Measurements from ENCODE around the gene CLDN7. TPM values are rescaled to one million over a fixed set of nuclear protein-coding genes. Genes with fewer than 3 reads are reported as not detected.
A peak's percentile ranks its signal among the peaks of the same experiment; 100 is the strongest.

CLDN7 gene
- total RNA-seq, 2 experiments from 2014 or later: 1.1 to 1.2 TPM

DNA sequence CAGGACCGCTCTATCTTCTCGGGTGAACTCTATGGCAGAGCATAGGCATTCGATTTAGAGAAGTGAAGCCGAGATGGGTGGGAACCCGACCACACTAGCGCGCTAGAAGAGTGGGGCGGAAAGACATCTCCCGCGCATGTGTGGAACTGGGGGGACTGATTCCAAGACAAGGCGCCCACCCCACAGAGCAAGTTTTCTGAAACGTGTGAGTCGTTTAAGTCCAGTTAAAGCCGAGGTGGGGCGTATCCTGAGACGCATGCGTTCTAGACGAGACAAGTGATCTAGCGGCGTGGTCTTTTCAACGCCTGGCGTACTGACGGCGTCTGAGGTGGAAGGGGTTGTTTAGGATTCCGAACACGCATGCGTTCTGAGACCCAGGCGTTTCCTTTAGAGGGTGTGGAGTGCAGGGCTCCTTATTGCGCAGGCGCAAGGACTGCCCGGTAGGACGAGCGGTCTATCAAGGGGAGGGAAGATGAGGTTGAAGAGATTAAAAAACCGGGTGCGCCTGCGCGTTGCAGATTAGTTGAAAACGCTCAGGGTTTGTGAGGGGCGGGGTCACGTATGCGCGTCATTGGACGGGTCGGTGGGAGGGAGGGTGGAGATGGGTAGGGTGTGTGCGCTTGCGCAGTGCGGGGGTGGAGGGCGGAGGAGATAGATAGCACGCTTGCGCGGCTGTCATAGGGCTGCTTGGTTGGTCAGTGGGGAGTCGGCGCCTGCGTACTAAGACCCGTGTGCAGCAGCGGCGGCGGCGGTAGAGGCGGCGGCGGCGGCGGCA, 44.8 kb upstream of the CLDN7 start, which contains the start of gene EIF5A:
Gene EIF5A (plus strand): TSS at position 718 of the 775 bp plus-strand sequence. CDS start 2,008 bp downstream, outside the sequence.
- H3K27ac Mint-ChIP-seq: peak within 1 kb of the TSS; percentile 98
- peaks cover 44% of the 10 kb centered on the region for H3K4me1 Mint-ChIP-seq (ENCODE audit: low read depth)
- peak; percentile 100 for DNase-seq
- H3K4me1 ChIP-seq (ENCODE audit: insufficient read depth, low read length): peaks cover 39% of the 10 kb centered on the region
- ChIA-PET POLR2A (no interaction called here), CTCF (interaction anchor here (1.5 kb wide), 1 partner anchor 11 kb away, joined by 7 read pairs; no protein-coding TSS in a partner anchor)
- H3K4me3 ChIP-seq (ENCODE audit: low read length): peak within 1 kb of the TSS; percentile 76
- no peaks in the 10 kb centered on the region for H3K9me3 Mint-ChIP-seq
- H3K27ac ChIP-seq (ENCODE audit: low read depth in 1 of 2, low read length in 2 of 2): peak within 1 kb of the TSS; percentile 97 to 99
- peak; percentile 68 for ATAC-seq (ENCODE audit: poor library complexity)
- H3K4me3 Mint-ChIP-seq: peak within 1 kb of the TSS; percentile 92
- peaks cover 48% of the 10 kb centered on the region for H3K36me3 Mint-ChIP-seq (ENCODE audit: low read depth)
- no peaks in the 10 kb centered on the region for H3K27me3 ChIP-seq (ENCODE audit: control insufficient read depth in 1 of 2, insufficient read depth in 2 of 2, low read length in 2 of 2)
- intact Hi-C loops (cut with DNase I, micrococcal nuclease): loop anchor here (1.0 to 5.0 kb wide), 6 partner anchors 55 to 266 kb away; partner anchors contain the start of genes ELP5 (in 2 of the 2), CTDNEP1 (in 1 of the 2), FGF11 (in 1 of the 2) and POLR2A (in 1 of the 2)
- TF ChIP-seq, protein P1, sequence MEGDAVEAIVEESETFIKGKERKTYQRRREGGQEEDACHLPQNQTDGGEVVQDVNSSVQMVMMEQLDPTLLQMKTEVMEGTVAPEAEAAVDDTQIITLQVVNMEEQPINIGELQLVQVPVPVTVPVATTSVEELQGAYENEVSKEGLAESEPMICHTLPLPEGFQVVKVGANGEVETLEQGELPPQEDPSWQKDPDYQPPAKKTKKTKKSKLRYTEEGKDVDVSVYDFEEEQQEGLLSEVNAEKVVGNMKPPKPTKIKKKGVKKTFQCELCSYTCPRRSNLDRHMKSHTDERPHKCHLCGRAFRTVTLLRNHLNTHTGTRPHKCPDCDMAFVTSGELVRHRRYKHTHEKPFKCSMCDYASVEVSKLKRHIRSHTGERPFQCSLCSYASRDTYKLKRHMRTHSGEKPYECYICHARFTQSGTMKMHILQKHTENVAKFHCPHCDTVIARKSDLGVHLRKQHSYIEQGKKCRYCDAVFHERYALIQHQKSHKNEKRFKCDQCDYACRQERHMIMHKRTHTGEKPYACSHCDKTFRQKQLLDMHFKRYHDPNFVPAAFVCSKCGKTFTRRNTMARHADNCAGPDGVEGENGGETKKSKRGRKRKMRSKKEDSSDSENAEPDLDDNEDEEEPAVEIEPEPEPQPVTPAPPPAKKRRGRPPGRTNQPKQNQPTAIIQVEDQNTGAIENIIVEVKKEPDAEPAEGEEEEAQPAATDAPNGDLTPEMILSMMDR (IDR thresholded peaks at IDR 0.05): no peak
- H3K36me3 ChIP-seq (ENCODE audit: insufficient read depth, low read length): peaks cover 30% of the 10 kb centered on the region
- H3K27me3 Mint-ChIP-seq: no peaks in the 10 kb centered on the region
- no peaks in the 10 kb centered on the region for H3K9me3 ChIP-seq (ENCODE audit: control insufficient read depth in 1 of 2, insufficient read depth in 1 of 2, low read length in 2 of 2)

DNA sequence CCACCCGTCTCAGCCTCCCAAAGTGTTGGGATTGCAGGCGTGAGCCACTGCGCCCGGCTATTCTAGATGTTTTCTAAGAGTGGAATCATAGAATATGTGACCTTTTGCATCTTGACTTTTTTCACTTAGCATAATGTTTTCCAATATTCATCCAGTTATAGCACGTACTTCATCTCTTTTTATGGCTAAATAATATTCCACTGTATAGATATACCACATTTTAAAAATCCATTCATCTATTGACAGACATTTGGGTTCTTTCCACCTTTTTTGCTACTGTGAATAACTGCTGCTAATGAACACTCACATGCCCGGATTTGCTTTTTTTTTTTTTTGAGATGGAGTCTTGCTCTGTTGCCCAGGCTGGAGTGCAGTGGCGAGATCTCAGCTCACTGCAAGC, 41.9 kb upstream of the CLDN7 start:
- H3K36me3 Mint-ChIP-seq (ENCODE audit: low read depth): peaks cover 20% of the 10 kb centered on the region
- no peak overlapping the region for H3K4me3 Mint-ChIP-seq
- peaks cover 18% of the 10 kb centered on the region for H3K4me1 Mint-ChIP-seq (ENCODE audit: low read depth)
- H3K9me3 Mint-ChIP-seq: no peaks in the 10 kb centered on the region
- H3K36me3 ChIP-seq (ENCODE audit: insufficient read depth, low read length): peaks cover 1% of the 10 kb centered on the region
- H3K27me3 ChIP-seq (ENCODE audit: control insufficient read depth in 1 of 2, insufficient read depth in 2 of 2, low read length in 2 of 2): no peaks in the 10 kb centered on the region
- H3K27ac ChIP-seq (ENCODE audit: low read depth in 1 of 2, low read length in 2 of 2): no peak overlapping the region
- H3K27me3 Mint-ChIP-seq: no peaks in the 10 kb centered on the region
- TF ChIP-seq, protein P1 (IDR thresholded peaks at IDR 0.05): no peak
- H3K27ac Mint-ChIP-seq: no peak overlapping the region
- intact Hi-C loops (cut with DNase I, micrococcal nuclease): no loop called here
- CTCF ChIA-PET: interaction anchor here (0.9 to 1.8 kb wide), 4 partner anchors 8 to 83 kb away, joined by 3 to 4 read pairs (median 4); no protein-coding TSS in a partner anchor
- peaks cover 12% of the 10 kb centered on the region for H3K4me1 ChIP-seq (ENCODE audit: insufficient read depth, low read length)
- no peaks in the 10 kb centered on the region for H3K9me3 ChIP-seq (ENCODE audit: control insufficient read depth in 1 of 2, insufficient read depth in 1 of 2, low read length in 2 of 2)
- ATAC-seq (ENCODE audit: poor library complexity): no peak
- POLR2A ChIA-PET: interaction anchor here (1.3 kb wide), 1 partner anchor 279 kb away, joined by 4 read pairs; the partner anchor contains the start of gene MPDU1
- DNase-seq: no peak
- no peak overlapping the region for H3K4me3 ChIP-seq (ENCODE audit: low read length)

DNA sequence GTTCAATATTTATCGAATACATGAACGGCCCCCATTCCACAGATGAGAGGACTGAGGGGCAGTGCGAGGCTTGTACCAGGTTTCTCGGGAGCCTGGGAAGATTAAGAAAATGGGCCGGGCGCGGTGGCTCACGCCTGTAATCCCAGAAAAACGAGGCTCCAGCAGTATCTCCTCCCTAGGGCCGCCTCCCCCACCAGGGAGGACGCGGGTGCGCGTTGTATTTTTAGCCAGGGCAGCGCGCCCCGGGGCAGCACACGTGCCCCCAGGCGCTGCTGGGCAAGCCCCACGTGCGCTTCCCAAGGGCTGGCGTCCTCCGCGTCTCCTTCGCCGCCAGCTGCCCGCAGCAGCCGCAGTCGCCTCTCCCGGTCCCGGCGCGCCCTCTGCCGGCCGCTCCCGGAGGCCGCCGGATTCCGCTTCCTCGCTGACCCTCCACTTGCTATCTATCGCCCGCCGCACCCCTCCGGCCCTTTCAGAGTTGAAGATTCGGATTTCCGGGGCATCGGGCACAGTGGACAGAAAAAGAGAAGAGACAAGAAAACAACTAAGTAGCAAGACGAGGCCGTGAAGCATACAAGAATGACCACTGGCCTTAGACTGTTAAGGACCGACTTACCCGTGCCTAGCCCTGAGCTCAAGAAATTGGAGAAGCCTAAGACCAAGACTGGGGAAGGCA, 34.0 kb upstream of the CLDN7 start:
- H3K27ac Mint-ChIP-seq: no peak overlapping the region
- H3K4me3 Mint-ChIP-seq: peak overlapping the region; percentile 67
- H3K9me3 ChIP-seq (ENCODE audit: control insufficient read depth in 1 of 2, insufficient read depth in 1 of 2, low read length in 2 of 2): no peaks in the 10 kb centered on the region
- H3K4me3 ChIP-seq (ENCODE audit: low read length): peak overlapping the region; percentile 10
- H3K27me3 Mint-ChIP-seq: peaks cover 31% of the 10 kb centered on the region
- H3K36me3 ChIP-seq (ENCODE audit: insufficient read depth, low read length): no peaks in the 10 kb centered on the region
- peaks cover 32% of the 10 kb centered on the region for H3K4me1 ChIP-seq (ENCODE audit: insufficient read depth, low read length)
- DNase-seq (peak; percentile 29 to 87 (median 58)), ATAC-seq (ENCODE audit: poor library complexity) (peak; percentile 9)
- peaks cover 19% of the 10 kb centered on the region for H3K4me1 Mint-ChIP-seq (ENCODE audit: low read depth)
- peaks cover 14 to 17% of the 10 kb centered on the region in 2 experiments for H3K27me3 ChIP-seq (ENCODE audit: control insufficient read depth in 1 of 2, insufficient read depth in 2 of 2, low read length in 2 of 2)
- H3K27ac ChIP-seq (ENCODE audit: low read depth in 1 of 2, low read length in 2 of 2): no peak overlapping the region
- H3K9me3 Mint-ChIP-seq: no peaks in the 10 kb centered on the region
- ChIA-PET CTCF (interaction anchor here (0.6 to 1.9 kb wide), 34 partner anchors 8 to 386 kb away, joined by 3 to 31 read pairs (median 4); partner anchors contain the start of genes ACADVL, ACAP1, DLG4 and DVL2), POLR2A (interaction anchor here (0.9 to 1.7 kb wide), 12 partner anchors 10 to 390 kb away, joined by 3 to 9 read pairs (median 4); partner anchors contain the start of genes ACAP1, GABARAP, GPS2 and SLC2A4)
- intact Hi-C loops (cut with DNase I, micrococcal nuclease): loop anchor here (1.0 to 2.0 kb wide), 4 partner anchors 16 to 244 kb away; no protein-coding TSS in a partner anchor
- TF ChIP-seq, protein P1 (IDR thresholded peaks at IDR 0.05): peak; percentile 98
- no peaks in the 10 kb centered on the region for H3K36me3 Mint-ChIP-seq (ENCODE audit: low read depth)
